Activated CD8-positive, alpha-beta T cell treated with anti-CD3 and anti-CD28 coated beads for 36 hours (primary cell): ENCODE data around the gene PLEKHG1. TPM values are rescaled to one million over a fixed set of nuclear protein-coding genes. Genes with fewer than 3 reads are reported as not detected.
A peak's percentile ranks its signal among the peaks of the same experiment; 100 is the strongest.

ENCODE experiments used
- ATAC-seq: fragments of 200-7000 bp; cut with Tn5 transposase; one replicate; pipeline ENCODE4 v1.10.0; 2021; ENCODE audit warnings: mild to moderate bottlenecking, moderate library complexity
- CTCF ChIA-PET: fragments of 350-600 bp; sonication (Branson Sonifier 250); formaldehyde crosslinking; loops from one replicate; lab custom pipeline; 2021; ENCODE audit warnings: antibody characterized with exemption; lab: Charles Lee
- POLR2A ChIA-PET: fragments of 350-600 bp; sonication (Branson Sonifier 250); formaldehyde crosslinking; loops from one replicate; lab custom pipeline; 2021; ENCODE audit warnings: antibody characterized with exemption; lab: Charles Lee
- DNase-seq: peaks from one replicate; pipeline ENCODE4 v3.0.0-alpha.2; 2020
- H3K27ac Mint-ChIP-seq: one replicate; pipeline ENCODE4 v1.8.0; 2021; ENCODE audit warnings: mild to moderate bottlenecking, mixed read lengths
- H3K27me3 Mint-ChIP-seq: one replicate; pipeline ENCODE4 v1.8.0; 2021; ENCODE audit warnings: mixed read lengths
- H3K36me3 Mint-ChIP-seq: one replicate; pipeline ENCODE4 v1.8.0; 2021; ENCODE audit warnings: low read depth, mixed read lengths
- H3K4me1 Mint-ChIP-seq: one replicate; pipeline ENCODE4 v1.8.0; 2021; ENCODE audit warnings: low read depth, mixed read lengths
- H3K4me3 Mint-ChIP-seq: one replicate; pipeline ENCODE4 v1.8.0; 2021; ENCODE audit warnings: mild to moderate bottlenecking, moderate library complexity, mixed read lengths
- H3K9me3 Mint-ChIP-seq: one replicate; pipeline ENCODE4 v1.8.0; 2021; ENCODE audit warnings: mixed read lengths
- intact Hi-C: fragments of 100-400 bp; cut with micrococcal nuclease; formaldehyde crosslinking; loops from one replicate; pipeline ENCODE4 v1.10.0; 2022
- total RNA-seq, 2 experiments: library from RNA; stranded (reverse); gene quantifications; one replicate each; pipeline ENCODE4 v1.2.3, GENCODE V29; 2021
- TF ChIP-seq, protein P1 (sequence below): fragments of 200-600 bp; IDR thresholded peaks from one replicate; pipeline ENCODE4 v1.8.0; 2022; ENCODE audit warnings: antibody characterized with exemption, mild to moderate bottlenecking

PLEKHG1 gene
- total RNA-seq, result 1 to 10 TPM; 4.2 to 4.8 TPM

DNA sequence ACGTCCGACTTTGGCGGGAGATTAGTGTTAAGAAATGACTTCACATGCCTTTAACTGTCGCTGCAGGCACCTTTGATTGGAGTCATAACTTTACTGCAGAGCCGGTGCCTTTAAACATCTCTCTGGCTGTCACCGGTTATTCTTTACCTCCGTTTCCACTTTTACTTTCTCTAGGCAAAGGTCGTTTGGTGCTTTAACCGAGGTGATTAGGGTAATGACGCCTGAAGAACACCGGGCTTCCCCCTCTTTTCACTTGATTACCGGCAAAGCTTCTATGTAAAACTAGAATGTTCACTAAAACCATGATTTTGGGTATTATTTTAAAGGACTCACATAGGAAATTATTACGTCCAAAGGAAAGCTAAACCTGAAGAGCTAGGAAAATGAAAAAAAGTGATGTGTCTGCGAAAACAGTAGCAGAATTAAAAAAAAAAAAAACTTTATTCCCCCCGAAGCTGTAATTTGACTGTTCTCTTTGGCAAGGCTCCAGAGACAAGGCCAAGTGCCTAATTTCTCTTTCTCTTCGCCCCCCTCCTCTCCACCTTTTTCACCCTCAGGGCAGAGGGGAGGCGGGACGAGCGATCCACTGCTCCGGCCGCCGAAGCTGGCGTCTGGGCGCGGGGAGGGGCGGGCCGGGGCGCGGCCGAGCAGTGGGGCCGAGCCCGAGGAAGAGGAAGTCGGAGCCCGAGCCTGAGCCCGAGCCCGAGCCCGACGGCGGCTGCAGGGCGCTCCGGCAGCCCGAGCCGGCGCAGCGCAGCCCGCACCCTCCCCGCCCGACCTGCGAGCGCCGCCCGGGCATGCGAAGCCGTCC is at the start of gene PLEKHG1:
Gene PLEKHG1 (plus strand): TSS at position 687 of the 811 bp plus-strand sequence. CDS start 133,797 bp downstream, outside the sequence.
- peak within 1 kb of the TSS; percentile 81 for H3K27ac Mint-ChIP-seq
- TF ChIP-seq, protein P1, sequence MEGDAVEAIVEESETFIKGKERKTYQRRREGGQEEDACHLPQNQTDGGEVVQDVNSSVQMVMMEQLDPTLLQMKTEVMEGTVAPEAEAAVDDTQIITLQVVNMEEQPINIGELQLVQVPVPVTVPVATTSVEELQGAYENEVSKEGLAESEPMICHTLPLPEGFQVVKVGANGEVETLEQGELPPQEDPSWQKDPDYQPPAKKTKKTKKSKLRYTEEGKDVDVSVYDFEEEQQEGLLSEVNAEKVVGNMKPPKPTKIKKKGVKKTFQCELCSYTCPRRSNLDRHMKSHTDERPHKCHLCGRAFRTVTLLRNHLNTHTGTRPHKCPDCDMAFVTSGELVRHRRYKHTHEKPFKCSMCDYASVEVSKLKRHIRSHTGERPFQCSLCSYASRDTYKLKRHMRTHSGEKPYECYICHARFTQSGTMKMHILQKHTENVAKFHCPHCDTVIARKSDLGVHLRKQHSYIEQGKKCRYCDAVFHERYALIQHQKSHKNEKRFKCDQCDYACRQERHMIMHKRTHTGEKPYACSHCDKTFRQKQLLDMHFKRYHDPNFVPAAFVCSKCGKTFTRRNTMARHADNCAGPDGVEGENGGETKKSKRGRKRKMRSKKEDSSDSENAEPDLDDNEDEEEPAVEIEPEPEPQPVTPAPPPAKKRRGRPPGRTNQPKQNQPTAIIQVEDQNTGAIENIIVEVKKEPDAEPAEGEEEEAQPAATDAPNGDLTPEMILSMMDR, result no peak
- no peaks in the 10 kb centered on the region for H3K36me3 Mint-ChIP-seq
- H3K9me3 Mint-ChIP-seq, result no peaks in the 10 kb centered on the region
- ChIA-PET CTCF (interaction anchor here (0.9 to 3.0 kb wide), 9 partner anchors 8 to 204 kb away, joined by 3 to 19 read pairs (median 4); no protein-coding TSS in a partner anchor), POLR2A (interaction anchor here (0.6 to 1.0 kb wide), 2 partner anchors 81 to 108 kb away, joined by 3 read pairs; no protein-coding TSS in a partner anchor)
- H3K27me3 Mint-ChIP-seq, result peaks cover 24% of the 10 kb centered on the region
- DNase-seq (peak; percentile 76), ATAC-seq (peak; percentile 81)
- H3K4me3 Mint-ChIP-seq, result peak within 1 kb of the TSS; percentile 79
- peaks cover 15% of the 10 kb centered on the region for H3K4me1 Mint-ChIP-seq
- intact Hi-C loops, result loop anchor here (2.0 kb wide), 1 partner anchor 181 kb away; no protein-coding TSS in a partner anchor

DNA sequence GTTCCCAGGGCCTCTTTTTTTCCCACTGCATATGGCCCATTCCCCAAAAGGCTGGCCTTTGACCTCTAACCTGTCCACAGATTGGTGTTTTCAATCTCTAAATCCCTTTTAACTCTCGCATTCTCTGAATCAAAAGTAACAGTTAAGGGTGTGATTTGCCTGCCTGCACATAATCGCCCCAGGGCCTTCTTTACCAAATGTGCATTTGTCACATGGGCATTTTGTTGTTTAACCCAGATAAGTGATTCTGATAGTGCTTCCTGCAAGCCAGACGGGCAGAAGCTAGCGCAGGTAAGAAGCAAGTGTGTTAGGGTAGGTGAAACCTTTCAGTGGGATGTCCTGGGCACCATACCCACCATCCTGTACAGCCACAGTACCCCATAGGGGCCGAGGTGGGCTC is 49.4 kb upstream of the PLEKHG1 start:
- Mint-ChIP-seq H3K4me3 (no peak overlapping the region), H3K9me3 (no peaks in the 10 kb centered on the region), H3K27ac (no peak overlapping the region), H3K36me3 (no peaks in the 10 kb centered on the region), H3K27me3 (peaks cover 13% of the 10 kb centered on the region), H3K4me1 (peaks cover 5% of the 10 kb centered on the region)
- TF ChIP-seq, protein P1, result no peak
- ChIA-PET CTCF (no interaction called here), POLR2A (no interaction called here)
- DNase-seq (no peak), ATAC-seq (no peak)
- intact Hi-C loops, result no loop called here

DNA sequence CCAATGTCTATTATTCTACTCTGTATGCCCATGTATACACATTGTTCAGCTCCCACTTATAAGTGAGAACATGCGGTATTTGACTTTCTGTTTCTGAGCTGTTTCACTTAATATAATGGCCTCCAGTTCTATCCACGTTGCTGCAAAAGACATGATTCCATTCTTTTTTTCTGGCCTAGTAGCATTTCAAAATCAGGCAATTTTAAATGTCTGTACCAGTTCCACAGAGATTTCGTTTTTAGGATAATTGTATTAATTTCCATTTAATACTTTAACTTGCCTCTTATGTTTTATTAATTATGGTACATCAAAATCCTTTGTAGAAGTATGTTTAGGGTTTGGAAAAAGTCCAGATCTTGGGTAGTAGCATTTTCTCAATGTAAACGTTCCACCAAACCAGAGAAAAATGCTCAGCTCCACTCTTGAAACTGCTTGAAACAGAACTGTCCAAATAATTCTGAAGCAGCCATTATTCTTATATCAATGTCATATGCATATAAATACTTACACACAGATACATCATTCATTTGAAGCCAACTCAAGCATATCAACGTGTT is 42.6 kb upstream of the PLEKHG1 start:
- intact Hi-C loops, result no loop called here
- no peak overlapping the region for H3K4me3 Mint-ChIP-seq
- H3K27me3 Mint-ChIP-seq, result peaks cover 18% of the 10 kb centered on the region
- no peaks in the 10 kb centered on the region for H3K36me3 Mint-ChIP-seq
- DNase-seq, result no peak
- no peak overlapping the region for H3K27ac Mint-ChIP-seq
- no peaks in the 10 kb centered on the region for H3K4me1 Mint-ChIP-seq
- TF ChIP-seq, protein P1, result no peak
- H3K9me3 Mint-ChIP-seq, result peaks cover 7% of the 10 kb centered on the region
- CTCF ChIA-PET, result no interaction called here
- no peak for ATAC-seq
- POLR2A ChIA-PET, result no interaction called here

DNA sequence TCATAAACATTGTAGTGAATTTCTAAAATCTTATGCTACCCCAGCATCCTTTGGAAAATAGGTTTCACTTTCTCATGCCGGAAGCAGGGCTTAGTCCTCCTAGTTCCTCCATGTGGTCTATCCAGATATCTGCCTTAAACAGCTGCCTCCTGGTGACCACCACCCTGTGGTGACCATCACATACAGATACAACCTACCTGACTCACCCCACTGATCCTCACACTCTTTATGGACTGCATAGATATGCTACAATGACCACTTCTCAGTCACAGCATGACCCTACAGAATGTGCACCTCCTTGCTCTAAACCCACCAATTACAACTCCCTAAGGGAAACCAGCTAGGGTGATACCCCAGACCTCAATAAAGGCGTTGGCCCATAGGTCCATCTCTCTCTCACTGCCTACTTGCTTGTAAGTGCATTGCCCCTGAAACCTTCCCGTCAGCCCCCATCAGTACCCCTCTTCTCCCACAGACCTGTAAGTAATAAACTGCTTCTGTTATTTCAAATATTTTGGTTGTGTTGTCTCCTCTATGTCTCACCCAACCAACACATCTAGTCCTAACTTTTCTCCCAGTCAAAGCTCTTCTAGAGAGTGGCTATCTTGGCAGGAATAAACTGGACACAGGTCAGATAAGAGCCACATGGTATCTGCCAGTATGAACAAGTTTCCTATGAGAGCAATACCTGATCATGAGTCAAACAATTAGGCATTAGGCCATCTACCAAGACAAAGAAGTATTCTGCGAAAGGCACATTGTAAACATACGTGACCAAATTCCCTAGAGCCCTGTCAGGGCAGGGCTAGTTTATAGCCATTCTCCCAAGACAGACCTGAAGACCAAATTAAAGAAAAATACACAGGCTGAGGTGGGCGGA is 39.4 kb upstream of the PLEKHG1 start:
- Mint-ChIP-seq H3K36me3 (no peaks in the 10 kb centered on the region), H3K4me1 (no peaks in the 10 kb centered on the region), H3K27me3 (peaks cover 13% of the 10 kb centered on the region), H3K4me3 (no peak overlapping the region), H3K27ac (no peak overlapping the region), H3K9me3 (peaks cover 7% of the 10 kb centered on the region)
- DNase-seq, result no peak
- POLR2A ChIA-PET, result no interaction called here
- ATAC-seq, result no peak
- TF ChIP-seq, protein P1, result no peak
- intact Hi-C loops, result no loop called here
- CTCF ChIA-PET, result no interaction called here
